HG03558 (cell line): Measurements from ENCODE around the gene PTGR3.
"Not testable (repeated sequence)": the region's sequence is repeated elsewhere in the genome, so short reads cannot be mapped to it uniquely, and the experiment has no call there.

Experiments
- ATAC-seq: cut with Tn5 transposase; IDR thresholded peaks from one replicate; pipeline ENCODE4 v1.9.1; 2021; ENCODE audit warnings: moderate number of reproducible peaks; ENCODE audit not compliant: unreplicated experiment; ENCODE audit errors: extremely low read depth

PTGR3 gene

DNA sequence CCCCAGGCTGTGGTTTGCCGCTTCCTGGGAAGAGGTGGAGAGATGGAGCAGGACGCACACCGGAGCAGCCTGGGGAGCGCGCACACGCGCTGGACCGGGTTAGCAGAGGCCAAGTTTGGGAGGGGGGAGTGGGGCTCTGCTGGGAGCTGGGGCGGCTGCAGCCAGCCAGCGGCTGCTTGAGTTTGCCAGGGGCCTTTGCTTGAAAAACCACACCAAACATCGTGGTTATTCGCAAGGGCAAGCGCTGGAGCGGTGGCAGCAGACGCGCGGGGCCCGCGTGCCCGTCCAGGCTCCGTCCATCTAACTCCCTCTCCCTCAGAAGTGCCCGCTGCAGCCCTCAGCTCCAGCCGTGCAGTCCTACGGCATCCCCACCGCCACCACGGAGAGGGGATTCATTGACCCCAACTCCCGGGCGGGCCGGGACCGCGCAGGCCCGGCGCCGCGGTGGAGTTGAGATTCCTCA is 4.6 kb downstream of the PTGR3 start:
- ATAC-seq, result no peak

DNA sequence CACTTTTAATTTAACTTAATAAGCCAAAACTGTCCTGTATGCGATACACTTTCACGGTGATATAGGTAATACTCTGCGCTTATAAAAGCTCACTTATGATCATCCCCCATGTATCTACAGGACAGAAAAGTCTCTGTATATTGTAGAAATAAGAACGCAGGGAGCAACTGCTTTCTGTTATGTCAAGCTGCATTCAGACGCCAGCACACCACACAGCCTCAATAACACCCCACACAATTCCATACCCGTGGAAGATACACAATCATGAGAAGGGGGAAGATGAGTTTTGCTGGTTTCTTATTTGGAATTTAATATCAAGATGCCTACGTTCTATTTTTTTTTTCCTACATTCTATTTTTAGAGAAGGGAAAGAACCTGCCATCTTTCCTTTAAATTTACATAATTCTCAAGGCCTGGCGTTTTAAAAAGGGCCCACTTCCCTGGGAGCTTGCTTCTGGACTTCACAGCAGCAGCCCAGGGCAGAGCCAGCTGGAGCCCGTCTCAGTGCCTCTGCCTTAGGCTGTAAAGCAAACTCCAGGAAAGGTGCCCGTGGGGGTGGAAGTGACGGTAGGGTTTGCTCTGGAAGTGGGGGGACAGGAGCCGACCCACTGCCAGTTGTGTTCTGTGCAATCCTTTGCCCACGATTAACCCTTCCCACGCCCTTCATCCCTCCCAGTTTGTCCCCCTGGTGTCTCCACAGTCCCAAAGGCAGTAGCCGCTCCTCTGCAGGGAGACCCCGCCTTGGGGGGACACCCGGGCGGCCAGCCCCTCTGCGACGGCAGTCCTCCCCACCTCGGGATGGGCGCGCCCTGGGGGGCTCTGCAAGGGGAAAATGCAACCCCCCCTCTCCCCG is 5.3 kb downstream of the PTGR3 start:
- no peak for ATAC-seq

DNA sequence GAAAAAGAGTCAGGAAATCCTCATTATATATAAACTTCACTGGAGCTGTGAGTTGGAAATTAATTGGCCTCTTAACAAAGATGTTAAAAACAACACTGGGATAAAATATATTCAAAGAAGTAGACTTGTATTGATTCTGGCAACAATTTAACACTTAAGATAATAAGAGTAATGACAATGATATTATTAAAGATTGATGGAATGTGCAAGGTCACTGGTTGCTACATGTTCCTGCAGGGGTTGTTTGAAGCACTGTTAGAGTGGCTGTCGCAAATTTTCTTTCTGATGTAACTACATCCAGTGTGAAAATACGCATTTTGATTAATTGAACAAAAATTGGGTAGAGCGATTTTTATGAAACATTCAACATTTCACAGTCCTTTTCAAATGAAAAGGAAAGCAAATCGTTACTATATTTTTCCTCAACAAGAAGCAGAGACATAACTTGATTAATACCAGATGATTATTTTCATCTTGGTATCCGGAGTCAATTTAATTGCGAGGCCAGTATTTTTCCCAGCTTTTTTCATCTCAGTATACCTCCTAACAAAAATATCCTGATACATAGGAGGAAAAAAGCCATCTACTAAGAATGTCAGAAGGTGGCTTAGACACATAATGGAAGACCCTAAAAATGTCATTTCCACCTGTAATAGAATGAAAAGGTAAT is 6.1 kb downstream of the PTGR3 start:
- no peak for ATAC-seq

DNA sequence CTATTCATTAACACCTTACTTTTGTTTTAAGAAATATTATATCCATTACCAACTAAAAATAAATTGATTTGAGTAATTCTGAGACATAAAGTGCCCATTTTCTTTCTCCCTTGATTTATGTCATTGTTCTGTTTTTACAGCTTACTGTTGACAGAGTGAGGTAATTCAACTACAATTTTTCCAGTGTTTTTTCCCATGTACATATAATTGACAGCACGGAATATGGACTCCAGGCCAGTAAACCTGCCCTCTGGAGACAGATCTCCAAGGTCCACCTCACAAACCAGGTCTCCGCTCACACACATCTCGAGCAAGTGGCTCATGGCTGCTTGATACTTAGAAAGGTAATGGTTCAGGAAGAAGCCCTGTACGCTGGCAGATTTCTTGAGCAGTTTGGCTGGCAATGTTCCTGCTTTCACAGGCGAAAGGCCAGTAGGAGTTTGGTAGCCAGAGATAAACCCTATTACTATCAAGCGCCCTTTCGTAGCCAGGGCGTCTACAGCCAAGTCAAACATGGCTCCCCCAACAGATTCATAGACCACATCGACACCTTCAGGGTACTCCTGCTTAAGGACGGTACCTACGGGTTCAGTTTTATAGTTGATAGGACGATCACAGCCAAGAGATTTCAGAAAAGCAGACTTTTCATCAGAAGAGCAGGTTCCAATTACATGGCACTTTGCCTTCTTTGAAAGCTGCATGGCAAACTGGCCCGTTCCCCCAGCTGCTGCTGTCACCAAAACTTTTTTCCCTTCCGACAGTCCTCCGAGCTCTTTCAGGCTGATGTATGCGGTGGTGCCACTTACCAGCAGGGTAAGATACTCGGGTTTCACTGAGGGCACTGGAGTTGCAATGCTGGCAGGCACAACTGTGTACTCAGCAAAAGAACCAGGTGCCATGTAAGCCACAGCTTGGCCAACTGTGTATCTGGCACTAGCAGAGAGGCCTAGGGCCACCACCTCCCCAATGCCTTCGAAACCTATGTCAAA is 7.4 kb downstream of the PTGR3 start:
- ATAC-seq, result no peak

DNA sequence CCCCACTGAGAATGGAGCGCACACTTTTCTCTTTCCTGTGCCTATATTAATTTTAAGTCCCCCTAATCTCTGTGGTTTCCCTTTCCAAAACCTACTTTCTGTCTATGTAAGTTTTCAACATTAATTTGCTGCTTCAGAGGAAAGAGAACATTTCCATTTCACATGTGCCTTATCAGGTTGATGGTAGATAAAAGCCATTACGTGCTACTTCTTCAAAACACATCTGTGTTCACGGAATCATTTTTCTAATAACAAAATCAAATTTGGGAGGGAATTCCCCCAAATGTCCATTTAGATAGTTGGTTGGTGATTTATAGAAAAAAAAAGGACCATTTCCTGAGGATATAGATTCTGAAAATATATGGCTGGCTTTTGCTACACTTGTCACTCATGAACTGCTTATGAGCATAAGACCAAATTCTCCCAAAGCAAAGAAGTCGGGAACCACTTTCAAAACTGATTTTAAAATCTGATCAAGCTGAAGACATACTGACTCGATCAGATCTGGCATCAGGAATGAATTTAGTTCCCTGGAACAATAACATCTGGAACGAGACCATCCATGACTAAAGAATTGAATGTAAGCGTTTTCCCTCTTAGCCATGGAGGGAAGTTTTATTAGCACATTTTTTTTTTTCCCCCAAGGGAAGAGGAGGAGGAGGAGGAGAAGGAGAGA is 8.2 kb downstream of the PTGR3 start:
- no peak for ATAC-seq

DNA sequence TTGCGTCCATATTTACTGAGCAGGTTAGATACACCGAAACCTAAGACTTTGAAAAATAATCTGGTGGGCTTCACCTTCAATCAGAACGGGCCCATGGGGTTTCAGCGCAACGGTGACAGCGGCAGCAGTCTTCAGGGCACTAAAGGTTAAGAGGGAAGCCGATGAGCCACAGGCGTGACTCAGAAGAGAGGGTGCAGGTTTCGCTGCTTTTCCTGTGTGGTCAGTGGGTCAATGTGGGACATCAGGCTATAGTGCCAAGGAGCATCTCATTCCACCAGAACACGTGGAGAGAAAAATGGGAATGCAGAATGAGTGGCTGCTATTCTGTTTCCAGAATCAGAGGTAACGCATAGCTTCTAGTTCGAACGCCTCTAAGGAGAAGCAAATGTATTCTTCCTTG is 8.9 kb downstream of the PTGR3 start:
- ATAC-seq, result no peak

DNA sequence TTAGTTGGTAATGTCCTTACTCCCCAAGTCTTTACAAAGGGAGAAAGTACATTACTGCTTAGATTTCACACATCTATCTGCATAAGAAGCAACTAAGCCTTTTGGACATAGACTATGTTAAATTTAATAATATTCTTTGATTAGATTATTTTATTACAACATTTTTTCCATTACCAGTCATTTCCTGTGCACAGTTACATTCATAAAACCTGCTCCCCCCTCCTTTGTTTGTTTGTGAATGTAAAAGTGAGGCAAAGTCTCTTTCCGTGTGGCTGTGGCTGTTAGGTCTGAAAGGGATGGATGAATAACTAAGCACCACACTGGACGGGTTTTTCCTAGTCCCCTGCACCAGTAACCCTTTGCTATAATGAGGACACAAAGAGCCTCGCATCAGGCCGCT is 9.6 kb downstream of the PTGR3 start:
- no peak for ATAC-seq

DNA sequence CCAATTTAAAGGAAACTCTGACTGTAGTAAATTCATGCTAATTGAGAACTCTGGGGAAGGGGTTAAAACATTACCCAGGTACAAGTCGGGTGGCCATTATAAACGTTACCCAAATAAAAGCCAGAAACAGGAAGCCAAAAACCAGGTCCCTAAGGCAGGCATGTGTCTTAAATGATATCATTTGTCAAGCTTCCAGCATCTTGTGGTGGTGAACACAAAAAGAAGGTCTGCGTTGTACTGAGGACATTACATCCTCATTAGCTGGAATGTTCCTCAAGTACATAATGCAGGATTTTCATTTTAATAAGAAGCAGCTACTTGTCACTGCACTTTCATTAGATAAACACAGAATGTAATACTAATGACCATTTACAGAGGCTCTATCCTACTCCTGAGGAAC is 10.9 kb downstream of the PTGR3 start:
- no peak for ATAC-seq

DNA sequence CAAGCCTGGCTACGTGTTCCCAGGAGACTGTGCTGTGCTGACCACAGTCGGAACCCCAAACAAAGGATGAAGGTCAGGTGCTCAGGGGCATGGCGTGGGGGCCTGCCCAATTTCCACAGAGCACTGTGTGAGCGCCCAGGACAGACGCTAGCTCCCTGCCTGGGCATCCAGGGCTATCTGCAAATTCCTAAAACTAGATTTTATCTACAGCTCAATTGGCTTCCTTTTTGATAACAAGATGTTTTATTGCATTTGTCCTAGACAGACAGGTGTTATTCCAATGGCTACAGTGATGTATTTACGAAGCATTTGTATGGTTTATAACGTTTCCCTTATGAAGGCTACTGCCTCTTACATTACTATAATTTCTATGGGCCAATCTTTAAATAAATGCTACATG is 16.0 kb downstream of the PTGR3 start:
- ATAC-seq, result no peak

DNA sequence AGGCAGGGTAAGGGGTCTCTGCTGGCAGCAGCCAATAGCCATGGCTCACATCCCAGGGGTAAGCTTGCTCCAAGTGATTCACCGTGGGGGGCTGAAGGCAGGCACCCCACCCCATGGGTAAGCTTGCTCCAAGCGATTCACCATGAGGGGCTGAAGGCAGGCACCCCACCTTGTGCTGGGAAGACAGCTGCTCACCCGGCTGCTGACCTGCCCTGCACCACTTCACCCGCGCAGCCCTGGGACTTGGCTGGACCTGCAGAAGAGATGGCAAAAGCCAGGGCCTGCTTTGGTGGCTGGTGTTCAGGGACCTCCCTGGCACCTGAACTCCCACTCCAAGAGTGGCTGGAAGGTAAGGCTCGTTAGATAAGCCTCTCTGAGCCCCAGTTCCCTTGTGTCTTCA is 19.2 kb downstream of the PTGR3 start:
- ATAC-seq, result no peak

DNA sequence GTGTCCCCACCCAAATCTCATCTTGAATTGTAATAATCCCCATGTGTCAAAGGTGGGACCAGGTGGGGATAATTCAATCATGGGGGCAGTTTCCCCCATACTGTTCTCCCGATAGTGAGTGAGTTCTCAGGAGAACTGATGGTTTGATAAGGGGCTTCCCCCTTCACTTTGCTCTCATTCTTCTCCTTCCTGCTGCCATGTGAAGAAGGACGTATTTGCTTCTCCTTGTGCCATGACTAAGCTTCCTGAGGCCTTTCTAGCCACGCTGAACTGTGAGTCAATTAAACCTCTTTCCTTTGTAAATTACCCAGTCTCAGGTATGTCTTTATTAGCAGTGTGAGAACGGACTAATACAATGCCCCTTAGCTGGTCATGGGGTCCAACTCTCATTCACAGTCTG is 21.2 kb downstream of the PTGR3 start:
- ATAC-seq, result not testable (repeated sequence)

DNA sequence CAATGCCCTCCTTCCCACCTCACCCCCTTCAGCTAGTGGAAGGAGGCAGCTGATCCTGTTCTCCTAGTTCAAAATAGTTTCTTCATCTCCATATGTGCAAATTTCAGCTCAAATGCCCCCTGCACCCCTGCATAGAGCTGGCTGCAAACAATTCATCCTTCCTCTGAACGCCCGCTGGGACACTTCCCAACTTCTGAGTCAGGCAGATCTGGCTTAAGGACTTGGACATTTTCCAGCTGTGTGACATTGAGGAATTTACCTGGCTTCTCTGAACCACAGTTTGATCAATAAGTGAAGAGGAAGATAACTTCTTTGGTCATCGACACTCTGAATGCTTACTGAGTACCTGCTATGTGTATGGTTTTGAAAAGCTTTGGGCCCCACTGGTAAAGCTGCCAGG is 23.5 kb downstream of the PTGR3 start:
- no peak for ATAC-seq

DNA sequence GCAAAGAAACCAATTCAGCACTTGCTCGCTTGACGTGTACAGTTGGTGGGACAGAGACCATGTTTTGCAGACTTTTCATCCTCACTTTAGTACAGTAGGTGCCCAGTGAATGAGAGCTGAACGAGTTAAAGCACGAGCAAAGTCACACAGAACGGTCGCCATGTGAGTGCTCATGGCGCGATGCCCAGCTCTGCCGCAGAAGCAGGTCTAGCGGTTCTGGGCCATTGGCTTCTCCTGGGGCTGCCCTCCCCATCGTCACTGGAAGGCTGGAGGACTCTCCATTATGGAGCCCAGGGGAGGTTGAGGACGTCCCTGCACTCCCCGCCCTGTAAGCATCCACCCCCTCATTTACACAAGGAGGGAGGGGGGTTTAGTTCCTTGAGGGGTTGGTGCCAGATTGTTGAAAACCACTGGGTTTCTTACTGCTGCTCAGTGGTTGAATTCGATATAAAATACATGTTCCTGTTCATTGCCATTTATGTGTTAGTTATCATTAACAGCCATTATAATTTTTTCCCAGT is 24.9 kb downstream of the PTGR3 start:
- no peak for ATAC-seq

DNA sequence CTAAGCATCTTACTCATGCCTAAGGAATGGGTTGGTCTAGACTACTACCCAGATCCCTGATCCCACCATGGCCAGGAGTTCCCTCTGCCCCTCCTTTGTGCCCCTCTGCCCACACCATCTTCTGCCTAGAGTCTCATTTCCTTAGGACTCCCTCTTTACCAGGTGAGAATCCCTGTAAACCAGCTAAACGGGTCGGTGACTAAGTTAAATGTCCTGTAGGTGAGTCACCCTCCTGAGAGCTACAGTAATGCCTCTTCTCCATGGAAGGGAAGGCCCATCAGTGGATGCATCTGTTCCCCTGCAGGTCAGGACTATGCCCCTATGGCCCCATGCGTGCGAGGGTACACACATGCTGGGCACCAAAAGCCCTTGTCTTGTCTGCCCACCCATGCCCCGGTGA is 25.4 kb downstream of the PTGR3 start:
- ATAC-seq, result no peak

DNA sequence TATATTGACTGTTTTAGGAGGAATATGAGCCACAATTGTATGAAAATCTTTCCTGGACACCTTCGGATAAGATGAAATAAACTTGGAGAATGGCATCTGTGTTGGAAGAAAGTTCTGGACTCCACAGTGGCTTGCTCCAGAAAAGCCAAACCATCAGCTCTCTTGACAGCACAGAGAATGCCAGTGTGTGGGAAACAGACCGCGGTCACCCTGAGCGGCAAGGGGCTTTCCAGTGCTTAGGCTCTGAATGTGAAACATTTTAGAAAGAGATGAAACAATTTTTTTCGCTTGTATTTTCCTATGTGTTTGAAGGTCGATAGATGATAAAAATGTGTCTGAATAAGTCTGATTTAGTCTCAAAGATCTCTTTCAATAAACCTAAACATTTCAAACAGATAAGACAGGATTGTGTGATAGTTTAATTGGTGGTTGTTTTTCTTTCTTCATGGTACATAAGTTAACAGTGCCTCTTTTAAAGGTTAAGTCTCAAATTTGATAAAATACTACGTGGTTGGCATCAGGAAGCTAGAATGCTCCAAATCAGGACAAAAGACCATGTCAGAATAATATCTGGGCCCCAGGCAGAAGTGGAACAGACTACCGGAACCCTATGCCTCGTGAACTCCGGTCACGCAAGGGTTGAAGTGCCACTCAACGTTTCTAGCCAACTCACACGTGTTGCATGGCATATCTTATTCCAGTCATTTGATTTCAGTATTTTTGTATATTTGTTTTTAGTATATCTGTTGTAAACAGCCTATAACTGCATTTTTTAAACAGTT is 28.9 kb downstream of the PTGR3 start:
- no peak for ATAC-seq

DNA sequence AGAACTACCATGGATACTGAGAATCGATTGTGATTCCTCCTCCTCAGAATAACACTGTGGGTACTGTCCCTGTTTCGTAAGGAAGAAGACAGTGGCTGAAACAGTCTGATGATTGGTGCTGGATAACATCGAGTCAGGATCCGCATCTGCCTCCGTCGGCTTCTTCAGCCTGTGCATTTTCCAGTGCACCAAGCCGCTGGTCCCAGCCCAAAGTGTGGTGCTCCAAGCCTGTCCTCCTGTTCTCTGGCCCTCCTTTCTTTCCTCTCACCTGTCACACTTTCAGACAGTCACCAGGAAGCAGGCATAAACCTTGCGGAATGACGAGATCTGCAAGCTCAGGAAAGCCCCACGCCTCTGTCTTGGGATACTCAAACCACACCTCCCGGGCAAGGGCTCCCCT is 30.6 kb downstream of the PTGR3 start:
- no peak for ATAC-seq

DNA sequence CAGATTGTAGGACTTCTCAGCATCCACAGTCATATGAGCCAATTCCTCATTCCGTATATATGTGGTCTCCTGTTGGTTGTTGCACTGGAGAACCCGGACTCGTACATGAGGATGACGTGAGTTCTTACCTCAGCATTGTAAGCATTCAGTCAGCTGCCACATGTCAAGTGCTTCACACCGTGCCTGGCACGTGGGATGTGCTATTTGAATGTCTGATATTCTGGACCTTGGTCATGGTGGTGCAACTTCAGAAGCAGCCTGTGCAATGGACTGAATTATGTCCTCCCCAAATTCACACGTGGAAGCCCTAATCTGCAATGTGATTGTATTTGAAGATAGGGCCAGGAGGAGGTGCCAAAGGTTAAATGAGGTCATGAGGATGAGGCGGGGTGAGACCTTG is 32.1 kb downstream of the PTGR3 start:
- no peak for ATAC-seq

DNA sequence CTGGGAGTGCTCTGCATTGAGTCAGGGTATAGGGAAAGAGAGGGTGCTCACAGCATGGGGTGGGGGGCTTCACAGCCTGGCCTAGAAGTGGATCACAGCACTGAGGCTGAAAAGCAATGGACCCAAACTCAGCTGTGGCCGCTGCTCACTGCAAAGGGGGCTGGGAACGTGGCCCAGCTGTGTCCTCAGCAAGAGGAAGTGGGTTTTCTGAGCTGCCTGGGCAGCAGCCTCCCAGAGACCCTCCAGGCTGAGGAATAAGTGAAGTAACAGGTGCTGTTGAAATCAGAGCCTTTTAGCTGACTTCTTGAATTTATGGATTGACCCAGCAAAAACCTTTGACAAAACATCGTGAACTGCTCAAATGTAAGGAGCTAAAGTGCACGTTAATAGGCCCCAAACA is 35.2 kb downstream of the PTGR3 start:
- no peak for ATAC-seq

DNA sequence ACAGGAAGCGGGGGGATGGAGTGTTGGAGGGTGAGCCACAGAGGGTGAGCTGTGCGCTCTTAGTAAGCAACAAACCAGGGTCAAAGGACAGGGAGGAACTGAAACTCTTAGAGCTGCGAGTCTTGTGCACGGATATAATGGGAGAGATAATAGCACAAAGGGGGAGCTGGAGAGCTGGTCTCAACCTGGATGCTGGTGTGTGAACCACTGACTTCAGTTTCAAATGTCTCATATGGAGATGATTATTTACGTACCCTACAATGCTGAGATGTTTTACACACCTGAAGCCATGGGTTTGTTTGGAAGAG is 35.9 kb downstream of the PTGR3 start:
- peak; percentile 99 for ATAC-seq
